Natural killer cell (primary cell): ENCODE data around the gene CDK1. TPM values are rescaled to one million over a fixed set of nuclear protein-coding genes. Genes with fewer than 3 reads are reported as not detected.

Source experiments
- ATAC-seq, 3 donors: fragments of 150-1000 bp in 2 of 3; fragments of 200-7000 bp in 1 of 3; cut with Tn5 transposase; 1 replicate in 1 of 3; 2 replicates in 2 of 3; pipeline ENCODE4 v1.10.0; 2021; ENCODE audit warnings: mild to moderate bottlenecking in 2 of 3, moderate library complexity in 2 of 3
- DNase-seq, 2 donors: peaks; one replicate each; pipeline versions ENCODE4 v3.0.0 to v3.0.0-alpha.2; 2013 to 2021; ENCODE audit warnings: mixed read lengths in 1 of 2
- H3K27ac ChIP-seq: one replicate; pipeline ENCODE4 v1.5.1; 2013; ENCODE audit warnings: mild to moderate bottlenecking, low read length
- H3K27me3 ChIP-seq: one replicate; pipeline ENCODE4 v1.6.1; 2013; ENCODE audit warnings: low read length; ENCODE audit not compliant: control insufficient read depth, insufficient read depth
- H3K36me3 ChIP-seq: one replicate; pipeline ENCODE4 v1.6.1; 2013; ENCODE audit warnings: low read length; ENCODE audit not compliant: control insufficient read depth, insufficient read depth
- H3K4me1 ChIP-seq: one replicate; pipeline ENCODE4 v1.6.1; 2013; ENCODE audit warnings: low read length; ENCODE audit not compliant: control insufficient read depth, insufficient read depth
- H3K4me3 ChIP-seq: one replicate; pipeline ENCODE4 v1.5.1; 2013; ENCODE audit warnings: low read length
- H3K9me3 ChIP-seq: one replicate; pipeline ENCODE4 v1.6.1; 2013; ENCODE audit warnings: low read length; ENCODE audit not compliant: control insufficient read depth, insufficient read depth
- H3K27ac Mint-ChIP-seq, 2 donors: one replicate each; pipeline ENCODE4 v1.8.0; 2022; ENCODE audit warnings: mild to moderate bottlenecking in 2 of 2, mixed read lengths in 2 of 2, moderate library complexity in 1 of 2
- H3K27me3 Mint-ChIP-seq, 2 donors: one replicate each; pipeline ENCODE4 v1.8.0; 2022; ENCODE audit warnings: low read depth in 2 of 2, mixed read lengths in 2 of 2
- H3K36me3 Mint-ChIP-seq: one replicate; pipeline ENCODE4 v1.8.0; 2022; ENCODE audit warnings: mixed read lengths
- H3K4me1 Mint-ChIP-seq, 2 donors: one replicate each; pipeline ENCODE4 v1.8.0; 2022; ENCODE audit warnings: mixed read lengths in 2 of 2
- H3K4me3 Mint-ChIP-seq: one replicate; pipeline ENCODE4 v1.8.0; 2022; ENCODE audit warnings: mild to moderate bottlenecking, moderate library complexity, mixed read lengths
- H3K9me3 Mint-ChIP-seq, 2 donors: one replicate each; pipeline ENCODE4 v1.8.0; 2022; ENCODE audit warnings: mixed read lengths in 2 of 2
- WGBS: methylation state at CpG from one replicate; pipeline ENCODE4 v1.1.7; 2013; ENCODE audit warnings: missing lambda C conversion rate; ENCODE audit not compliant: insufficient coverage; 5-methylcytosine and 5-hydroxymethylcytosine counted together
- intact Hi-C: fragments of 100-400 bp; cut with micrococcal nuclease; formaldehyde crosslinking; loops from one replicate; pipeline ENCODE4 v1.14.2; 2022
- total RNA-seq, 4 donors: library from RNA; stranded (reverse); fragments of 120-200 nt in 1 of 4; gene quantifications; one replicate each; pipeline versions ENCODE4 v1.2.3 to v1.2.4, GENCODE V29; 2013 to 2022
- TF ChIP-seq, protein P1 (sequence below): fragments of 200-600 bp; IDR thresholded peaks from one replicate; pipeline ENCODE4 v1.8.0; 2022; ENCODE audit warnings: antibody characterized with exemption

Gene CDK1
- total RNA-seq, 3 donors from 2014 or later (not counting 1 experiment from before 2014, with no cell fraction given): 1.1 to 2.4 (median 1.9) TPM

DNA sequence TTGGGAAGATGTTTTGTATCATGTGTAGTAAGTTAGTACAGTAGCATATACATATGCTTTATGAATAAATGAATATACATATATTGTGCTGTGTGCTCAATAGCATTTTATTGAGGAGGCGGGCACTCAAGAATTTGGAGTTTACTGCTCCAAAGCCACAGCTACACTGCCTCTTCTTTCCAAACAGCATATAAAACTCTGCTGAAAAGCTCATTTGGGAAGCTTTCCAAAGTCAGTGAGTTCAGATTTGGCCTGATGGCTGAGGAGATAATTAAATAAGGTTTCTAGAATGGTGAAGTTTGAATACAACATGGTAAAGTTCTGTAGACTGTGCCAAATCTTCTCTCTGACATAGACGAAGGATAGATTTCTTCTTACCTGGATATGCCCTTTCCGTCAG, 29.8 kb downstream of the CDK1 start:
- Mint-ChIP-seq H3K27me3 (no peaks in the 10 kb centered on the region), H3K36me3 (no peaks in the 10 kb centered on the region), H3K4me1 (no peaks in the 10 kb centered on the region), H3K27ac (no peak overlapping the region), H3K9me3 (no peaks in the 10 kb centered on the region), H3K4me3 (no peak overlapping the region)
- Histone ChIP-seq H3K4me1 (no peaks in the 10 kb centered on the region), H3K9me3 (no peaks in the 10 kb centered on the region), H3K36me3 (no peaks in the 10 kb centered on the region), H3K27me3 (no peaks in the 10 kb centered on the region), H3K27ac (no peak overlapping the region), H3K4me3 (no peak overlapping the region)
- intact Hi-C loops: no loop called here
- ATAC-seq: no peak
- WGBS: 85% methylated on average over 3 of the region's 3 CpGs
- TF ChIP-seq, protein P1, sequence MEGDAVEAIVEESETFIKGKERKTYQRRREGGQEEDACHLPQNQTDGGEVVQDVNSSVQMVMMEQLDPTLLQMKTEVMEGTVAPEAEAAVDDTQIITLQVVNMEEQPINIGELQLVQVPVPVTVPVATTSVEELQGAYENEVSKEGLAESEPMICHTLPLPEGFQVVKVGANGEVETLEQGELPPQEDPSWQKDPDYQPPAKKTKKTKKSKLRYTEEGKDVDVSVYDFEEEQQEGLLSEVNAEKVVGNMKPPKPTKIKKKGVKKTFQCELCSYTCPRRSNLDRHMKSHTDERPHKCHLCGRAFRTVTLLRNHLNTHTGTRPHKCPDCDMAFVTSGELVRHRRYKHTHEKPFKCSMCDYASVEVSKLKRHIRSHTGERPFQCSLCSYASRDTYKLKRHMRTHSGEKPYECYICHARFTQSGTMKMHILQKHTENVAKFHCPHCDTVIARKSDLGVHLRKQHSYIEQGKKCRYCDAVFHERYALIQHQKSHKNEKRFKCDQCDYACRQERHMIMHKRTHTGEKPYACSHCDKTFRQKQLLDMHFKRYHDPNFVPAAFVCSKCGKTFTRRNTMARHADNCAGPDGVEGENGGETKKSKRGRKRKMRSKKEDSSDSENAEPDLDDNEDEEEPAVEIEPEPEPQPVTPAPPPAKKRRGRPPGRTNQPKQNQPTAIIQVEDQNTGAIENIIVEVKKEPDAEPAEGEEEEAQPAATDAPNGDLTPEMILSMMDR: no peak
- no peak for DNase-seq

DNA sequence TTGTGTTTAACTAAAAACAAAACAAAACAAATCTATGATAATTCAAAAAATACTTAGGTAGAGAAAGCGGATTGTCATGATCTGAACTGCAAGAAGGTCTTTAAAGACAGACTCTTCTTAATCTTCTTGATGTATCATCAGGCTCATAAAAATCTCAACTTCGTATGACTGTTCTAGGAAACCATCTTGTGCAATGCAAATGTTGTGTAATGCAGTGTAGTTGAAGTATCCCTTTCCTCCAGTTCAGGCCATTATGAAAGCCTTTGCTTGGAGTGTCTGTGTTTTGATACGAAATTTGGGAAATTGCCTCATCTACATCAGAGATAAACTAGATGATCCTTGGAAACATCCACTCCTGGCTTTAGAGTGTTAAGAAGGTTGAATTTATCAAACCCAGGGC, 30.9 kb downstream of the CDK1 start:
- H3K27ac Mint-ChIP-seq: no peak overlapping the region
- H3K27ac ChIP-seq: no peak overlapping the region
- H3K4me1 Mint-ChIP-seq: no peaks in the 10 kb centered on the region
- H3K36me3 Mint-ChIP-seq: no peaks in the 10 kb centered on the region
- no peak overlapping the region for H3K4me3 Mint-ChIP-seq
- no peak overlapping the region for H3K4me3 ChIP-seq
- no peak for DNase-seq
- no peaks in the 10 kb centered on the region for H3K36me3 ChIP-seq
- H3K9me3 ChIP-seq: no peaks in the 10 kb centered on the region
- no peaks in the 10 kb centered on the region for H3K27me3 ChIP-seq
- no peaks in the 10 kb centered on the region for H3K27me3 Mint-ChIP-seq
- TF ChIP-seq, protein P1: no peak
- no peaks in the 10 kb centered on the region for H3K9me3 Mint-ChIP-seq
- WGBS: no CpG with 5 or more reads among the region's 3 CpGs
- intact Hi-C loops: no loop called here
- no peak for ATAC-seq
- no peaks in the 10 kb centered on the region for H3K4me1 ChIP-seq

GRCh38 chr10:60810437-60811182, 32.3 kb downstream of the CDK1 start:
- no peaks in the 10 kb centered on the region for H3K27me3 Mint-ChIP-seq
- no peak overlapping the region for H3K27ac Mint-ChIP-seq
- H3K36me3 Mint-ChIP-seq: no peaks in the 10 kb centered on the region
- H3K36me3 ChIP-seq: no peaks in the 10 kb centered on the region
- no peak overlapping the region for H3K4me3 Mint-ChIP-seq
- intact Hi-C loops: no loop called here
- WGBS: 95% methylated on average over 4 of the region's 4 CpGs
- ATAC-seq (no peak), DNase-seq (no peak)
- H3K27me3 ChIP-seq: no peaks in the 10 kb centered on the region
- H3K9me3 Mint-ChIP-seq: no peaks in the 10 kb centered on the region
- no peak overlapping the region for H3K27ac ChIP-seq
- H3K4me3 ChIP-seq: no peak overlapping the region
- no peaks in the 10 kb centered on the region for H3K4me1 ChIP-seq
- no peaks in the 10 kb centered on the region for H3K9me3 ChIP-seq
- TF ChIP-seq, protein P1: no peak
- no peaks in the 10 kb centered on the region for H3K4me1 Mint-ChIP-seq
